Testis (tissue), 3 donors: ENCODE results near the gene GZMH. TPM values are rescaled to one million over a fixed set of nuclear protein-coding genes. Genes with fewer than 3 reads are reported as not detected.

Source experiments
- DNase-seq: peaks from one replicate; pipeline ENCODE4 v3.0.0-alpha.2; 2019
- H3K27ac ChIP-seq, 2 donors: fragments of 200-600 bp; sonication (generic); one replicate each; pipeline ENCODE4 v1.5.1; 2019
- H3K27me3 ChIP-seq: fragments of 200-600 bp; sonication (generic); one replicate; pipeline ENCODE4 v1.5.1; 2019
- H3K36me3 ChIP-seq: fragments of 200-600 bp; sonication (generic); one replicate; pipeline ENCODE4 v1.5.1; 2017; ENCODE audit warnings: low read depth; ENCODE audit errors: missing control alignments
- H3K4me1 ChIP-seq: fragments of 200-600 bp; sonication (generic); one replicate; pipeline ENCODE4 v1.5.1; 2019
- H3K4me3 ChIP-seq, 2 donors: fragments of 200-600 bp; sonication (generic); one replicate each; pipeline ENCODE4 v1.5.1; 2017 to 2019
- H3K9me3 ChIP-seq: fragments of 200-600 bp; sonication (generic); one replicate; pipeline ENCODE4 v1.5.1; 2017
- POLR2A ChIP-seq: fragments of 450-650 bp; IDR thresholded peaks from one replicate; pipeline ENCODE4 v1.6.1; 2017; ENCODE audit warnings: antibody characterized with exemption, mild to moderate bottlenecking, moderate library complexity
- WGBS, 2 donors: methylation state at CpG; one replicate each; pipeline ENCODE4 v1.1.5; 2018; 5-methylcytosine and 5-hydroxymethylcytosine counted together
- intact Hi-C: fragments of 100-400 bp; cut with DNase I; formaldehyde crosslinking; loops from one replicate; pipeline ENCODE4 v1.15.1; 2023; ENCODE audit warnings: low total_unique reads
- polyA plus RNA-seq: library from polyadenylated mRNA; stranded (reverse); fragments of 350-450 nt; fragmentation: Illumina TruSeq; extraction: RNeasy Lipid Tissue Mini Kit (QIAGEN cat#74804); gene quantifications from one replicate; pipeline ENCODE4 v1.2.3, GENCODE V29; 2014; ENCODE audit warnings: low read depth, low replicate concordance; ENCODE audit not compliant: insufficient read depth
- total RNA-seq, 2 donors: library from RNA; depleted of rRNA; stranded (reverse); fragments of >200 nt; gene quantifications; one replicate each; pipeline ENCODE4 v1.2.3, GENCODE V29; 2016
- TF ChIP-seq, protein P1 (sequence below), 3 experiments: fragments of 450-650 bp in 2 of 3; fragments of 200-600 bp in 1 of 3; sonication (generic) in 1 of 3; IDR thresholded peaks; one replicate each; pipeline ENCODE4 v1.5.1; 2016 to 2019; ENCODE audit warnings: antibody characterized with exemption in 3 of 3, mild to moderate bottlenecking in 2 of 3, moderate library complexity in 1 of 3

Gene GZMH
- total and polyA plus RNA-seq, 3 donors from 2014 or later, result 1.3 to 4.0 TPM; not detected in 1

DNA sequence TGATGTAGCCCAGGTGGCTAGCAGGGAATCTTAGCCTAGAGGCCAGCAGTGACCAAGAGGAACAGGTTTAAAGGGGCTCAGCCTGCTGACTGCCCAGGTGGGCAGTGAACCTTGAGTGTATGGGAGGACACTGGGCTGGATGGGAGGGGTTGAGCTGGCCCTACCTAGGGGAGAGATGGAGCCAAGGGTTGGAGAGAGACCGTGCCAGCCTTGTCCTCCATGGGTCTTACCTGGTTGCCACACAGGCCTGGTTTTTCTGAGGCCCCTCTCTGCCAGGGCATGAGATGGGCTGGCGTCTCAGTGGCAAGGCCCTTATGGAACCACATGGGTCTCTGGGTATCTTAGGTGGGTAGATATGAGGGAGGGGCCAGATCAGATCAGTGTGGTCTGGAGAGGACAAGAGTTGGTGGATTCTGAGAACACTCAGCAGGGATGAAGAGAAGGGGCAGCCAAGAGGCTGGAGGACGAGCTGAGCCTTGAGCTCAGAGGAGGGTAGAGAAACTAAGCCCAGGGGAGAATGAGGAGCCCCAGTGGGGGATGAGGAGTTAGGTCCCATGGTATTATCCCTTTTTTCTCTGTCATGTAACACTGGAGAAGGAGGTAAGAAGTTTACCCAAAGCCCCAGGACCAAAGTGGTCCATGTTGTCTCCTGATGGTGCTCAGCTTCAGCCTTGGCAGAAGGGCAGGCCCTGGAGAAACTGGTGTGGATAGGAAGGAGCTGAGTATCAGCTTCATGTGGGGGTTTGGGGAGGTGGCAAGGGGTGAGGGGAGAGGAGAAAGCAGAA, 20.8 kb upstream of the GZMH start:
- H3K4me3 ChIP-seq, result no peak overlapping the region
- H3K27me3 ChIP-seq, result no peaks in the 10 kb centered on the region
- WGBS, 2 donors, result 82 to 89% methylated on average over 3 of the region's 3 CpGs
- no peak for DNase-seq
- H3K9me3 ChIP-seq, result no peaks in the 10 kb centered on the region
- no peak overlapping the region for H3K27ac ChIP-seq
- H3K36me3 ChIP-seq, result no peaks in the 10 kb centered on the region
- no peaks in the 10 kb centered on the region for H3K4me1 ChIP-seq
- no peak for TF ChIP-seq POLR2A
- TF ChIP-seq, protein P1, sequence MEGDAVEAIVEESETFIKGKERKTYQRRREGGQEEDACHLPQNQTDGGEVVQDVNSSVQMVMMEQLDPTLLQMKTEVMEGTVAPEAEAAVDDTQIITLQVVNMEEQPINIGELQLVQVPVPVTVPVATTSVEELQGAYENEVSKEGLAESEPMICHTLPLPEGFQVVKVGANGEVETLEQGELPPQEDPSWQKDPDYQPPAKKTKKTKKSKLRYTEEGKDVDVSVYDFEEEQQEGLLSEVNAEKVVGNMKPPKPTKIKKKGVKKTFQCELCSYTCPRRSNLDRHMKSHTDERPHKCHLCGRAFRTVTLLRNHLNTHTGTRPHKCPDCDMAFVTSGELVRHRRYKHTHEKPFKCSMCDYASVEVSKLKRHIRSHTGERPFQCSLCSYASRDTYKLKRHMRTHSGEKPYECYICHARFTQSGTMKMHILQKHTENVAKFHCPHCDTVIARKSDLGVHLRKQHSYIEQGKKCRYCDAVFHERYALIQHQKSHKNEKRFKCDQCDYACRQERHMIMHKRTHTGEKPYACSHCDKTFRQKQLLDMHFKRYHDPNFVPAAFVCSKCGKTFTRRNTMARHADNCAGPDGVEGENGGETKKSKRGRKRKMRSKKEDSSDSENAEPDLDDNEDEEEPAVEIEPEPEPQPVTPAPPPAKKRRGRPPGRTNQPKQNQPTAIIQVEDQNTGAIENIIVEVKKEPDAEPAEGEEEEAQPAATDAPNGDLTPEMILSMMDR (IDR thresholded peaks at IDR 0.05), result no peak
- intact Hi-C loops, result no loop called here

DNA sequence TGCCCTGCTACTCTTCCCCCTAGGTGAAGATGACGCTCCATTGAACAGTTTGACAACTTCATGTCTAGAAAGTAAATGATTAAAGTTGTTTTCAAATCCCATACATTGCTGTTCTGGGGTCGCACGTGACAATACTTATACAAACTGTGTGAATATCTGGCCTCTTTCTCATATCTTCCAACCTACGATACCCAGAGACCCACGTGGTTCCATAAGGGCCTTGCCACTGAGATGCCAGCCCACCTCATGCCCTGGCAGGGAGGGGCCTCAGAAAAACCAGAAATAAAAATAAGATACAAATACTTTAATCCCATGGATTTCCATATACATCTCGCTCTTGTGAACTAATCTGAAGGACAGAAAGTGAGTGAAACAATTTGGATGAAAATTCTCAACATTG, 20.0 kb upstream of the GZMH start:
- H3K4me1 ChIP-seq, result no peaks in the 10 kb centered on the region
- no peak overlapping the region for H3K27ac ChIP-seq
- H3K4me3 ChIP-seq, result no peak overlapping the region
- intact Hi-C loops, result no loop called here
- 87 to 89% methylated on average over 6 of the region's 6 CpGs for WGBS, 2 donors
- no peaks in the 10 kb centered on the region for H3K27me3 ChIP-seq
- TF ChIP-seq, protein P1 (IDR thresholded peaks at IDR 0.05), result no peak
- TF ChIP-seq POLR2A, result no peak
- H3K36me3 ChIP-seq, result no peaks in the 10 kb centered on the region
- no peak for DNase-seq
- H3K9me3 ChIP-seq, result no peaks in the 10 kb centered on the region

DNA sequence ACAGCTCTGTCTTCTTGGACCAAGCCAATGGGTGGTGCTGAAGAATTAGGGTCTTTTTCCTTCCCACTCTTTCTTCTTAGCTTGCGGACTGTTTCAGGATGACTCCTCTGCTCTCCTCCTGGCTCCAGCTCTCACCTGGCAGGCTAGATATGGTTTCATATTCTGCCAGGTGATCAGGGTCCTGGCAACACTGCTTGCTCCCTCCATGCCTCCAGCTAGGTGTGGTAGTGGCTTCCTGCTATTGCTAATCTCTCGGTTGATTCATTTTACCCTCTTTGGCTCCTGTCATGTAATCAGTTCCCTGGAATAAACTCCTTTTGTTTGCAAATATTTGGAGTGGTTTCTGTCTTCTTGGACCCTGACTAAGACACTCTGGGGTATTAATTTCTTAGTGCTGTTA, 4.3 kb upstream of the GZMH start:
- Histone ChIP-seq H3K27me3 (no peaks in the 10 kb centered on the region), H3K4me1 (no peaks in the 10 kb centered on the region), H3K4me3 (no peak overlapping the region), H3K36me3 (no peaks in the 10 kb centered on the region), H3K9me3 (no peaks in the 10 kb centered on the region), H3K27ac (no peak overlapping the region)
- WGBS, 2 donors, result 88 to 89% methylated on average over 2 of the region's 2 CpGs
- DNase-seq, result no peak
- TF ChIP-seq, protein P1 (IDR thresholded peaks at IDR 0.05), result no peak
- TF ChIP-seq POLR2A, result no peak
- intact Hi-C loops, result no loop called here

DNA sequence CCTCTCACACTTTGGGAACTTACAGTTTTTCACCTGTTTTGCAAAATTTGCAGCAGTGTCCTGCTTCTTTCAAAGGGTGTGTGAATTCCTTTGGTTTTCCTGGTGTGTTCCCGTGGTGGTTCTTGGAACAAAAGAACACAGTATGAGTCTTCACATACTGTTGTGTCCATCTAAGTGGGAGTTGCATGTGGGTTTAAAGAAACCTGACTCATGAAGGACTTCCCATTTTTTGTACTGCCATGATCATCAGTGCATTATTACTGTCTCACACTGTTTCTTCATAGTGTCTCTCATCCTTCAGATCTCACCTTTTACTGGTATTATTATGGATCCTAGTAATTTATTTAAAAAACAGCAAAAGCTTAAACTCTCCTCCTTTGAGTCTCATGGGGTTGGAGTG, 3.8 kb upstream of the GZMH start:
- no peak overlapping the region for H3K4me3 ChIP-seq
- TF ChIP-seq POLR2A, result no peak
- TF ChIP-seq, protein P1 (IDR thresholded peaks at IDR 0.05), result no peak
- no peak for DNase-seq
- intact Hi-C loops, result no loop called here
- H3K36me3 ChIP-seq, result no peaks in the 10 kb centered on the region
- no peaks in the 10 kb centered on the region for H3K4me1 ChIP-seq
- H3K9me3 ChIP-seq, result no peaks in the 10 kb centered on the region
- no peak overlapping the region for H3K27ac ChIP-seq
- H3K27me3 ChIP-seq, result no peaks in the 10 kb centered on the region
- WGBS, 2 donors, result 70 to 80% methylated on average over 1 of the region's 1 CpG

DNA sequence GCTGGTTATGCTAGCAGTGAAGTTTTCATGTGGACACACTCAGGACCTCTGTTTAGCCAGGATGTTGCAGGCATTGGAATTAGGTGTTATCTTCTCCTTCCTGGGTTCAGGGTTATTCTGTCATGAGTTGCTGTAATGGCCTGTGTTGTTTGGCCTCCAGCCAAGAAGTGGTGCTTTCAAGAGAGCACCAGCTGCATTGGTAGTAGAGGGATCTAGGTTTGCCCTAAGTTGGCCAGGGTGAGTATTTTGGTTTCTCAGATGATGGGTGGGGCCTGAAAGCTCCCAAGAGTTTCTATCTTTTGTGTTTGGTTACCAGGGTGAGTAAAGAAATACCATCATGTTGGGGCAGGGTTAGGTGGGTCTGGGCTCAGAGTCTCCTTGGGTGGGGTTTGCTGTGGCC, 2.7 kb upstream of the GZMH start:
- intact Hi-C loops, result no loop called here
- no peak overlapping the region for H3K27ac ChIP-seq
- no peak for TF ChIP-seq POLR2A
- TF ChIP-seq, protein P1 (IDR thresholded peaks at IDR 0.05), result no peak
- no peak for DNase-seq
- H3K36me3 ChIP-seq, result no peaks in the 10 kb centered on the region
- no peaks in the 10 kb centered on the region for H3K4me1 ChIP-seq
- H3K4me3 ChIP-seq, result no peak overlapping the region
- no peaks in the 10 kb centered on the region for H3K9me3 ChIP-seq
- H3K27me3 ChIP-seq, result no peaks in the 10 kb centered on the region
